Measurements from ENCODE around the gene RPS6KA5.
"Not testable (repeated sequence)": the region's sequence is repeated elsewhere in the genome, so short reads cannot be mapped to it uniquely, and the experiment has no call there.

The RPS6KA5 gene

GRCh38 chr14:91027561-91027960, 32.9 kb downstream of the RPS6KA5 start:
- TF ChIP-seq ZFX (IDR thresholded peaks at IDR 0.05; ENCODE audit: borderline replicate concordance): no peak
- TF ChIP-seq, protein P1, sequence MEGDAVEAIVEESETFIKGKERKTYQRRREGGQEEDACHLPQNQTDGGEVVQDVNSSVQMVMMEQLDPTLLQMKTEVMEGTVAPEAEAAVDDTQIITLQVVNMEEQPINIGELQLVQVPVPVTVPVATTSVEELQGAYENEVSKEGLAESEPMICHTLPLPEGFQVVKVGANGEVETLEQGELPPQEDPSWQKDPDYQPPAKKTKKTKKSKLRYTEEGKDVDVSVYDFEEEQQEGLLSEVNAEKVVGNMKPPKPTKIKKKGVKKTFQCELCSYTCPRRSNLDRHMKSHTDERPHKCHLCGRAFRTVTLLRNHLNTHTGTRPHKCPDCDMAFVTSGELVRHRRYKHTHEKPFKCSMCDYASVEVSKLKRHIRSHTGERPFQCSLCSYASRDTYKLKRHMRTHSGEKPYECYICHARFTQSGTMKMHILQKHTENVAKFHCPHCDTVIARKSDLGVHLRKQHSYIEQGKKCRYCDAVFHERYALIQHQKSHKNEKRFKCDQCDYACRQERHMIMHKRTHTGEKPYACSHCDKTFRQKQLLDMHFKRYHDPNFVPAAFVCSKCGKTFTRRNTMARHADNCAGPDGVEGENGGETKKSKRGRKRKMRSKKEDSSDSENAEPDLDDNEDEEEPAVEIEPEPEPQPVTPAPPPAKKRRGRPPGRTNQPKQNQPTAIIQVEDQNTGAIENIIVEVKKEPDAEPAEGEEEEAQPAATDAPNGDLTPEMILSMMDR (IDR thresholded peaks at IDR 0.05): no peak
- H3K27ac ChIP-seq: no peak overlapping the region

GRCh38 chr14:91022622-91023028, 37.8 kb downstream of the RPS6KA5 start:
- not testable (repeated sequence) for H3K27ac ChIP-seq

GRCh38 chr14:91021991-91022621, 38.3 kb downstream of the RPS6KA5 start:
- no peak overlapping the region for H3K27ac ChIP-seq
- TF ChIP-seq, protein P1 (IDR thresholded peaks at IDR 0.05): no peak
- TF ChIP-seq ZFX (IDR thresholded peaks at IDR 0.05; ENCODE audit: borderline replicate concordance): no peak

GRCh38 chr14:91021115-91021514, 39.3 kb downstream of the RPS6KA5 start:
- H3K27ac ChIP-seq: no peak overlapping the region

DNA sequence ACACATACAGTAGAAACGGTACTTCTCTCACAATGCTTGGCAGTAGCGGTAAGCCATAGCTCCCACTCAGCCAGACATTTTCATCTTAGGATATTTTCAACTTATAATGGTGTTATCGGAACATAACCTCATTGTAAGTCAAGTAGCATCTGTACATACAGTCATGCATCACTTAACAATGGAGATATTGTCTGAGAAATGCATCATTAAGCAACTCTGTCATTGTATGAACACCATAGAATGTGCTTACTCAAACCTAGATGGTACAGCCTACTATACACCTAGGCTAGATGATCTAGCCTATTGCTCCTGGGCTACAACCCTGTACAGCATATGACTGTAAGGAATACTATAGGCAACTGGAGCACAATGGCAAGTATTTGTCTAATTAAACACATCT, 40.8 kb downstream of the RPS6KA5 start:
- no peak for TF ChIP-seq ZFX (IDR thresholded peaks at IDR 0.05; ENCODE audit: borderline replicate concordance)
- TF ChIP-seq, protein P1 (IDR thresholded peaks at IDR 0.05): no peak
- H3K27ac ChIP-seq: no peak overlapping the region

More at GRCh38 chr14:91021115-91021514, 39.3 kb downstream of the RPS6KA5 start:
- no peak for TF ChIP-seq ZFX (IDR thresholded peaks at IDR 0.05; ENCODE audit: borderline replicate concordance)
- TF ChIP-seq, protein P1 (IDR thresholded peaks at IDR 0.05): no peak

- no peak overlapping the region for H3K27ac ChIP-seq
- TF ChIP-seq, protein P1 (IDR thresholded peaks at IDR 0.05): no peak
- no peak for TF ChIP-seq ZFX (IDR thresholded peaks at IDR 0.05; ENCODE audit: borderline replicate concordance)
These were observed 42.0 kb downstream of the RPS6KA5 start for GRCh38 chr14:91018481-91018880.

- TF ChIP-seq, protein P1 (IDR thresholded peaks at IDR 0.05): no peak
- TF ChIP-seq ZFX (IDR thresholded peaks at IDR 0.05; ENCODE audit: borderline replicate concordance): no peak
- H3K27ac ChIP-seq: no peak overlapping the region
These were observed 43.5 kb downstream of the RPS6KA5 start for GRCh38 chr14:91016800-91017410.
